Natural killer cell (primary cell): Measurements from ENCODE around the gene L3MBTL4. TPM values are rescaled to one million over a fixed set of nuclear protein-coding genes. Genes with fewer than 3 reads are reported as not detected.

Experiments
- ATAC-seq, 3 donors: fragments of 150-1000 bp in 2 of 3; fragments of 200-7000 bp in 1 of 3; cut with Tn5 transposase; 1 replicate in 1 of 3; 2 replicates in 2 of 3; pipeline ENCODE4 v1.10.0; 2021; ENCODE audit warnings: mild to moderate bottlenecking in 2 of 3, moderate library complexity in 2 of 3
- DNase-seq, 2 donors: peaks; one replicate each; pipeline versions ENCODE4 v3.0.0 to v3.0.0-alpha.2; 2013 to 2021; ENCODE audit warnings: mixed read lengths in 1 of 2
- H3K27ac ChIP-seq: one replicate; pipeline ENCODE4 v1.5.1; 2013; ENCODE audit warnings: mild to moderate bottlenecking, low read length
- H3K27me3 ChIP-seq: one replicate; pipeline ENCODE4 v1.6.1; 2013; ENCODE audit warnings: low read length; ENCODE audit not compliant: control insufficient read depth, insufficient read depth
- H3K36me3 ChIP-seq: one replicate; pipeline ENCODE4 v1.6.1; 2013; ENCODE audit warnings: low read length; ENCODE audit not compliant: control insufficient read depth, insufficient read depth
- H3K4me1 ChIP-seq: one replicate; pipeline ENCODE4 v1.6.1; 2013; ENCODE audit warnings: low read length; ENCODE audit not compliant: control insufficient read depth, insufficient read depth
- H3K4me3 ChIP-seq: one replicate; pipeline ENCODE4 v1.5.1; 2013; ENCODE audit warnings: low read length
- H3K9me3 ChIP-seq: one replicate; pipeline ENCODE4 v1.6.1; 2013; ENCODE audit warnings: low read length; ENCODE audit not compliant: control insufficient read depth, insufficient read depth
- H3K27ac Mint-ChIP-seq, 2 donors: one replicate each; pipeline ENCODE4 v1.8.0; 2022; ENCODE audit warnings: mild to moderate bottlenecking in 2 of 2, mixed read lengths in 2 of 2, moderate library complexity in 1 of 2
- H3K27me3 Mint-ChIP-seq, 2 donors: one replicate each; pipeline ENCODE4 v1.8.0; 2022; ENCODE audit warnings: low read depth in 2 of 2, mixed read lengths in 2 of 2
- H3K36me3 Mint-ChIP-seq: one replicate; pipeline ENCODE4 v1.8.0; 2022; ENCODE audit warnings: mixed read lengths
- H3K4me1 Mint-ChIP-seq, 2 donors: one replicate each; pipeline ENCODE4 v1.8.0; 2022; ENCODE audit warnings: mixed read lengths in 2 of 2
- H3K4me3 Mint-ChIP-seq: one replicate; pipeline ENCODE4 v1.8.0; 2022; ENCODE audit warnings: mild to moderate bottlenecking, moderate library complexity, mixed read lengths
- H3K9me3 Mint-ChIP-seq, 2 donors: one replicate each; pipeline ENCODE4 v1.8.0; 2022; ENCODE audit warnings: mixed read lengths in 2 of 2
- whole genome bisulfite sequencing: methylation state at CpG from one replicate; pipeline ENCODE4 v1.1.7; 2013; ENCODE audit warnings: missing lambda C conversion rate; ENCODE audit not compliant: insufficient coverage; 5-methylcytosine and 5-hydroxymethylcytosine counted together
- intact Hi-C: fragments of 100-400 bp; cut with micrococcal nuclease; formaldehyde crosslinking; loops from one replicate; pipeline ENCODE4 v1.14.2; 2022
- total RNA-seq, 4 donors: library from RNA; stranded (reverse); fragments of 120-200 nt in 1 of 4; gene quantifications; one replicate each; pipeline versions ENCODE4 v1.2.3 to v1.2.4, GENCODE V29; 2013 to 2022
- TF ChIP-seq, protein P1 (sequence below): fragments of 200-600 bp; IDR thresholded peaks from one replicate; pipeline ENCODE4 v1.8.0; 2022; ENCODE audit warnings: antibody characterized with exemption

Gene L3MBTL4
- 10 to 100 TPM; 27.9 to 34.2 (median 30.0) TPM for total RNA-seq
- 32.4 TPM for total RNA-seq (2013)

DNA sequence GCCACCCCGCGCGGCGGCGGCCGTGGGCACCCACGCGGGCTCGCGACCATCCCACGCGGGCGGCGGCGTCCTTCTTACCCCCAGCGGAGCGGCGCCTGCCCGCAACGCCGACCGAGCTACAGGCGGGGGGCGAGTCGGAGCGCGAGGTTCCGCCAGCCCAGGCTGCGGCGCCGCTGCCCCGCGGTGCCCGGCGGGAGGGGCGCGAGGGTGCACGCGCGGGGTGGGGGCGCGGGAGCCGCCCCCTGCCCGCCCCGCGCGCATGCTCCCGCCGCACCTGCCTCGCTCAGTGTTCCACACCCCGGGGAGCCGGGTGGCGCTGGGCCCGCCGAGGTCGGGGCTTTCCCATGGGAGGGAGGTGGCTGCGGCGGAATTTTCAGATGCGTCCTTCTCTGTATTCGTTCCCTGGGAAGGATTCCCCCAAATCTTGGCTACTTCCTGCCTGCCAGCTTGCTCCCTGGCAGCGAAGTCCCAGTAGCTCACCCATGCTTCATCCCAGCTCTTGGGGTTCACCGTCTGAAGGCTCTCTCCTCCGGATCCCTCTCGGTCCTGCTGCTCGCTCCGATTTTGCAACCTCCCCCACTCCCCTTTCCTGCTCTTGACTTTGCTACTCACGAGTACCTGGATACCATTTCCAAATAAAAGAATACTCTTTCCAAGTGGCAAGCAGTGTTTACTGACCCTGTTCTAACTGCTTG is at the start of gene L3MBTL4:
Gene L3MBTL4 (minus strand): TSS at position 189 of the 695 bp plus-strand sequence. CDS start 103,286 bp downstream, outside the sequence.
- DNase-seq (peak in 1 of 2 donors; percentile 22), ATAC-seq (peak; percentile 59 to 75 (median 66))
- H3K4me3 Mint-ChIP-seq: peak within 1 kb of the TSS; percentile 98
- H3K4me3 ChIP-seq: peak within 1 kb of the TSS; percentile 82
- H3K27me3 Mint-ChIP-seq: peaks cover 0 to 7% of the 10 kb centered on the region in 2 donors
- 1% methylated on average over 67 of the region's 67 CpGs for WGBS
- H3K36me3 Mint-ChIP-seq: no peaks in the 10 kb centered on the region
- no peaks in the 10 kb centered on the region for H3K9me3 ChIP-seq
- H3K4me1 ChIP-seq: peaks cover 21% of the 10 kb centered on the region
- TF ChIP-seq, protein P1, sequence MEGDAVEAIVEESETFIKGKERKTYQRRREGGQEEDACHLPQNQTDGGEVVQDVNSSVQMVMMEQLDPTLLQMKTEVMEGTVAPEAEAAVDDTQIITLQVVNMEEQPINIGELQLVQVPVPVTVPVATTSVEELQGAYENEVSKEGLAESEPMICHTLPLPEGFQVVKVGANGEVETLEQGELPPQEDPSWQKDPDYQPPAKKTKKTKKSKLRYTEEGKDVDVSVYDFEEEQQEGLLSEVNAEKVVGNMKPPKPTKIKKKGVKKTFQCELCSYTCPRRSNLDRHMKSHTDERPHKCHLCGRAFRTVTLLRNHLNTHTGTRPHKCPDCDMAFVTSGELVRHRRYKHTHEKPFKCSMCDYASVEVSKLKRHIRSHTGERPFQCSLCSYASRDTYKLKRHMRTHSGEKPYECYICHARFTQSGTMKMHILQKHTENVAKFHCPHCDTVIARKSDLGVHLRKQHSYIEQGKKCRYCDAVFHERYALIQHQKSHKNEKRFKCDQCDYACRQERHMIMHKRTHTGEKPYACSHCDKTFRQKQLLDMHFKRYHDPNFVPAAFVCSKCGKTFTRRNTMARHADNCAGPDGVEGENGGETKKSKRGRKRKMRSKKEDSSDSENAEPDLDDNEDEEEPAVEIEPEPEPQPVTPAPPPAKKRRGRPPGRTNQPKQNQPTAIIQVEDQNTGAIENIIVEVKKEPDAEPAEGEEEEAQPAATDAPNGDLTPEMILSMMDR: no peak
- intact Hi-C loops: no loop called here
- H3K27ac ChIP-seq: peak within 1 kb of the TSS; percentile 86
- H3K36me3 ChIP-seq: no peaks in the 10 kb centered on the region
- no peaks in the 10 kb centered on the region for H3K27me3 ChIP-seq
- no peaks in the 10 kb centered on the region for H3K9me3 Mint-ChIP-seq
- H3K27ac Mint-ChIP-seq: peak within 1 kb of the TSS; percentile 93 to 97
- H3K4me1 Mint-ChIP-seq: peaks cover 41 to 43% of the 10 kb centered on the region in 2 donors

DNA sequence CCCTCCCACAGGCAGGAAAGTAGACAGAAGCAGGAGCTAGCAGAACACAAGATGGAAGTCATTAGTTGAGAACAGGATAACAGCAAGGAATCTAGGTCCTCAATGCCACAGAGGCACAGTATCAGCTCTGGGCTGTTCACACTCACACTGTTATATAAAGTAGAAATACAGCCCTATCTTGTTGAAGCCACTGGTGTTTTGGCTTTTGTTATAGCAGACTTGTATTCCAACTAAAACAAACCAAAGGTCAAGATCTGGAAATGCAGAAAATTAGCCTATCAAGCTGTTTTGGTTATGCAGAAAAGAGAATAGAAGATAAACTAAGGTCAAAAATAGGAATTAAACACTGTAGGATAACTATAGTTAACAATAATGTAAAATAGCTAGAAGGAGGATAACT is 37.5 kb upstream of the L3MBTL4 start:
- intact Hi-C loops: no loop called here

DNA sequence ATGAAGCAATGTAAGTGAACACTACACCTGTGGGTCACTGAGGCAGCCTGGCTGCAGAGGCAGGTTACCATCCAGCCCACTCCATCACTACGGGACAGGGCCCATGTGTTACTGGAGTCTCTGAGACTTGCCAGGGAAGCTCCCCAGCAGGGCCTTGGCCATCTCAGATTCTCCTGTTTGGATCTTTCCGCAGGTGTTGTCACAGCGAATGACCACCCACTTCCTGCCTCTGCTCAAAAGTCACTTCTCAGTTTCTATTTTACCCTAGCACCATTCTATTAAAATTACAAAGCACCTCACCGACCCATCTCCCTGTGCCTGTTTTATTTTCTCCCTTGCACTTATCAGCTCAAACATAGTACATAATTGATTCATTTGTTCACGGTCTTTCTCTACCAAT is 34.5 kb upstream of the L3MBTL4 start:
- no peaks in the 10 kb centered on the region for H3K4me1 ChIP-seq
- 76% methylated on average over 5 of the region's 5 CpGs for WGBS
- Mint-ChIP-seq H3K9me3 (no peaks in the 10 kb centered on the region), H3K27ac (no peak overlapping the region), H3K4me1 (peaks cover 0 to 5% of the 10 kb centered on the region in 2 donors), H3K27me3 (peaks cover 3 to 6% of the 10 kb centered on the region in 2 donors), H3K36me3 (no peaks in the 10 kb centered on the region), H3K4me3 (no peak overlapping the region)
- no peaks in the 10 kb centered on the region for H3K9me3 ChIP-seq
- ATAC-seq (no peak), DNase-seq (no peak)
- H3K4me3 ChIP-seq: no peak overlapping the region
- no peaks in the 10 kb centered on the region for H3K36me3 ChIP-seq
- no peaks in the 10 kb centered on the region for H3K27me3 ChIP-seq
- TF ChIP-seq, protein P1: no peak
- intact Hi-C loops: no loop called here
- H3K27ac ChIP-seq: no peak overlapping the region

More for the DNA sequence above, 37.5 kb upstream of the L3MBTL4 start:
- Histone ChIP-seq H3K27me3 (no peaks in the 10 kb centered on the region), H3K4me1 (no peaks in the 10 kb centered on the region), H3K4me3 (no peak overlapping the region), H3K36me3 (no peaks in the 10 kb centered on the region), H3K9me3 (no peaks in the 10 kb centered on the region), H3K27ac (no peak overlapping the region)
- Mint-ChIP-seq H3K27me3 (peaks cover 11 to 14% of the 10 kb centered on the region in 2 donors), H3K36me3 (no peaks in the 10 kb centered on the region), H3K4me3 (no peak overlapping the region), H3K4me1 (peaks cover 5 to 6% of the 10 kb centered on the region in 2 donors), H3K9me3 (no peaks in the 10 kb centered on the region), H3K27ac (no peak overlapping the region)
- DNase-seq (no peak), ATAC-seq (no peak)
- TF ChIP-seq, protein P1: no peak
